Fibroblast of skin of left biceps (primary cell): ENCODE results near the gene MSMB.

Experiments used
- DNase-seq, 2 experiments: peaks; one replicate each; pipeline ENCODE4 v3.0.0-alpha.2; 2013; ENCODE audit warnings: low read depth in 2 of 2

The MSMB gene

DNA sequence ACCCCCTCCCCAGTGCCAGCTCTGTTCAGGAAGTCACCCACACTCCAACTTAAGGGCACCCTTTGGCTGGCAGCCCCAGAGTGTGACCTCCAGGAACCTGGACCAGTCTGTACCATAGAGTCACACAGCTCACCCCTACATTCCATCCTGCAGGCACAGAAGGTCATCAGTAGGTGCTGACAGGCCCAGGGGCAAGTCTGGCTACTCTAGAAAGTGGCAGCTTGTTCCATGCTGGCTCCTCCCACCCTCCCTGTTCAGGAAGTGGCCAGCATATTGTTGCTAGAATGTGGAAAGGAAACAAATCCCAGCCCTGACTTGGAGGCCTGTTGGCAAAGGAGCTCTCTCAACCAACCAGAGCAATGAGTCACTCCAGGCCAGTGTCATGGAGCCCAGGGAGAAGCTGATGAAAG, 12.5 kb downstream of the MSMB start:
- peak in 1 of 2 experiments; percentile 13 for DNase-seq

DNA sequence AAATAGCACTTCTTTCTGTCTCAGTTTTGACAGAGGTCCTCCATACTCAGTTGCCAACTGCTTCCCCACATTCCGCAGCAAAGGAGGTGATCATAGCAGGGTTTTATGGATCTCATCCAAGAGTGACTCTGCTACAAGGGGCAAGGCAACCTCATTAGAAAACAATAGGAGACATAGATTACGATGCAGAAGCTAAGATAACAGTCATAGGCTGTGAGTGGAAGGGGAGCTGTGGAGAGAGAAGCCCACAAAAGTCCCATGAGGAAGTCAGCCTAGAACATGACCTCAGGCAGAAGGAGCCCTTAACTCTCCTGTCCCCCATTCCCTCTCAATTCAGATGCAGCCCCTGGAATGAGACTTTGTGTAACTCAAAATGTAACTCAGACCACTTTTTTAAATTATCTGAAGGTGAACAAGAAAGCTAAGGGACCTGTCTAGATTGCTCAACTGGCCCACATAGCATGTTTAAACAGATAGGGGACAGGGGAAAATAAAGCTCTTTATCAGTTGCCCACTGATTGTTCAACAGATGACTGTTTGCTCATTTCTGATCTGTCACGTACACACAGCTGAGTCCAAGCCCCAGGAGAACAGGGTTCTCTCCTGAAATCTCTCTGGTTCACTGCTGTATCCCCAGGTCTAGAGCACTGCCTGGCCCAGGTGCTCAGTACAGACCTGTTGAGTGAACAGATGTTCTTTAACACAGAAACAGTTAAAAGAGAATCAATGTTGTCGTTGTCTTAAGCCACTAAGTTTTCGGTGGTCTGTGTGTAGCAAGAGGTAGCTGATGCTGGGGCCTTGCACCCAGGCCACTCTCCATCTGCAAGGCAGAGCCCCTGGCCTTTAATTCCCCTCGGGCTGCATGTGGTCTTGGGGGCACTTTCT, 14.2 kb downstream of the MSMB start:
- DNase-seq = no peak

GRCh38 chr10:46030091-46030937, 15.8 kb downstream of the MSMB start, which contains the start of gene NCOA4:
NCOA4 (minus strand) TSS chr10:46030623; CDS start chr10:46016680, 13,943 bp downstream.
- peak; percentile 94 for DNase-seq

DNA sequence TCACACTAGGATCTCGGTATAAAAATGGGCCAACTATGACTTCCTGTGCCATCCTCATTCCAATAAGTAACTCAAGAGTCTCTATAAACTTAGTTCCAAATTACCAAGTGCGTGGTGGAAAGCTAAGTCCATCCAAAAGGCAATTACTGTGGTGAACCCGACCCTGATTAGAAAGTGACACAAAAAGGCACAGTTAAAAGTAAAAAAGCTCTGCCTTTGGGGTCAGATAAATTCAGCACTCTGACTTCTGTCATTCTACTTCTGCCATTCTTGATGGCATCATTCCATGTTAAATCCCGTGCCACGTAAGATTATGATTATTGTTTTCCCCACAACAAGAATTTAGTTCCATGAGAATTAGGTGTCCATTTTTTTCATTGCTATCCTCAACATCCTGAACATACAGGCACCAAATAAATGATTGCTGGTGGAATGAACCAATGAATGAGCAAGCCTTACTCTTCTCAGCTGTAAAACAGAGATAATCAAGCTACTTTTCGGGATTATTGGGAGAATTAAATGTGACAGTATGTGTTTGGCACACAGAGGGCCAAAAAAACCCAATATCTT, 16.5 kb downstream of the MSMB start:
- no peak for DNase-seq

- peak in 1 of 2 experiments; percentile 28 for DNase-seq
Observed at GRCh38 chr10:46028584-46029460, 17.2 kb downstream of the MSMB start.

GRCh38 chr10:46026106-46026505, 20.0 kb downstream of the MSMB start:
- no peak for DNase-seq

DNA sequence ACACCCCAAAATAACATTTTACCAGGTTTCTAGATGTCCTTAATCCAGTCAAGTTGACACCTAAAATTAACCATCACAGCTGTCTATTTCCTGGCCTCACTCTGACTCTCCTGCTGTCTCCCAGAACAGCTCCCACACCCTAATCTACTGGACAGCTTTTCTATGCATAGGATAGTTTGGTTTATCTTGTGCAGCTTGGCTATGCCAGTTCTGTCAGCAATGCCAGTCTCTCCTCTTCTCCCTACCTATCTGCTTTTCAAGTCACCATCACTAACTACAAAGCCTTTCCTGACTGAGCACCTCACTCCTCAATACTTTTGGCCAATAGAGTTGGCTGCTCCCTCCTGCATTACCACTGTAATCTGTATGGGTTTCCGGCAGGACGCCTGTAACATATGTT, 20.7 kb downstream of the MSMB start:
- no peak for DNase-seq

DNA sequence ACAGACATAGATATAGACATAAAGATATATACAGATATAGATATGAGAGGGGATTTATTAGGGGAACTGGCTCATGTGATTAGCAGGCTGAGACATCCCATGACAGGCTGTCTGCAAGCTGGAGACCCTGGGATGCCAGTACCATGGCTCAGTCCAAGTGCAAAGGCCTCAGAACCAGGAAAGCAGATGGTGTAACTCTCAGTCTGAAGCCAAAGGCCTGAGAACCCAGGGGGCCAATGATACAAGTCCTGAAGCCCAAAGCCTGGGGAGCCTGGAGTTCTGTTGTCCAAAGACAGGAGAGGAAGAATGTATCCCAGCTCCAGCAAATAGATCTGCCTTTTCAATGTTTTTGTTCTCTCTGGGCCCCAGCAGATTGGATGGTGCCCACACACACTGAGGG, 21.1 kb downstream of the MSMB start:
- no peak for DNase-seq

DNA sequence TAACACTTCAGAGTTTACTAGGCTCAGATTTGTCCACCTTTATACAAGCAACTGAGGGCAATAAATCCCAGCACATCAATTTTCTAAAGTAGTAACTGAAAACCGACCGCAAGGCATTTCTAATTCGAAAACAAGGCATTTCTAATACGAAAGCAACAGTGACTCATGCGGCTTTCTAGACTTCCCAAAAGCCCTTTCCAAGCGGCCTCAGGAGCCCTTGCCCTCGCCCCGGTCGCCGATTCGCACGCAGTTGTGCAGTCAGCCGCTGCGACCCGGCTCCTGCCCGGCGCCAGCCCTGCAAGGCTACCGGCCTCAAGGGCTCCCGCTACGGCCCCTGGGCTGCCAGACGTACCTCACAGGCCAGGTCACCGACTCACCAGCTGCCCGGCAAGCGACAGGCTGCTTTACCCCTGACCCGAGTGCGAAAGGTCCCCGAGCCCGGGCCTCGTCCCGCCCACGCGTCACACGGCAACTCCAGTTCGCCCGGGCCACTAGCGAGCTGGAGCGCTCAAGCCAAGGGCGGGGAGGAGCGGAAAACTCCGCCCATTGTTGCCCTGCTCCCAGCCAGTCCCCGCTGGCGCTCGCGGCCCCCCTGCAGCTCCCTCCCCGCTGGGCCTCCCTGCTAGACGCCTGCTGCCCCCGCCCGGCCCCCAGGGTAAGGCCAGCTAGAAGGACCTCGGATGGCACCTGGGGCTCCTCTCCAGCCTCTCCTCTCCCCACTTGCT, 22.9 kb downstream of the MSMB start:
- peak in 1 of 2 experiments; percentile 43 for DNase-seq

GRCh38 chr10:46020344-46020657, 25.8 kb downstream of the MSMB start:
- no peak for DNase-seq

DNA sequence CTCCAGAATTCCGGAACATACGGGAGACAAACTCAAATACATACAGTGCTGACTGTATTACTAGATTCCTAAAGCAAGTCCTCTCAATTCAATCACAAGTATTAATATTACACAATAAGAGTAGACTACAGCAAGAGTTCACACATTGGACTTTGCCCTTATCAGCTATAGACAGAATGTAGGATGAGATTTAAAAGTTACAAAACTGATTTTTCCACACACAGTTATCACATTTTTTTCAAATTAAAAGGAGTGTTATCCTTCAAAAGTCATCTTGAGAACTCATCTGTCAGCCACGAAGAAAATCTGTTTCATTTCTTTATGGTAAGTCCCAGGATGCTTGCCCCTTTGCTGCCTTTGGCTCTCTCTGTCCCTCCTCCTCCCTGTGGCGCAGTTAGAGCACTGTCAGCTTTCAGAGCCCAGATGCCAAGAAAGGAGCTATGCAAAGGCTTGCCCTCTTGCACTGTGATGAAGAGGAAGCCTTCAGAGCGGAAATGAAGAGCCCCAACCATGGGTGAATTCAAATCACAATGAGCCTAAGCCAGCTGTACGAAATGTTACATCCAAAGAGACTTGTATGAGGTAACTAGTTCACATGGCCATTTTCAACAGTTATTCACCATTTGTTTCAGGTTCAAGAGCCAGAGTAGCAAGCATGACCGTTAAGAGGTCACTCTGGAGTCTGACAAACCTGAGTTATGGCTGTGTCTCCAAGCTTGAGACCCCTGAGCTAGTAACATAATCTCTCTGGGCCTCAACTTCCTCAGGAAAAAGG, 26.3 kb downstream of the MSMB start:
- no peak for DNase-seq

DNA sequence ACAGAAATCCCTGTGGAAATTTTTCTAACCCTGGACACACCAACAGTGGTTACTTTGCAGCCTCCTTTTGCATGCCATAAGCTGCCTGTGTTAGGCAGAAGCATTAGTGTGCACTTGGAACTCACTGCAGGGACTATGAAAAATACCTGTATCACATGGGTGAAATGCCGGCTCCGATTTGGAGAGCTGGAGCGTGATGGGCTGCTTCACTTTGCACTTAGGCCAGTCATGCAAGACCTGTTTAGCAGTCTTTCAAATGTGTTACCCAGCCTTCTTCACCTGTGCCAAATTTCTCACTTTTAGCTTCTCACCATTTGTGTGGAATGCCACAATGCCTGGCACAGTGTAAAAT, 26.9 kb downstream of the MSMB start:
- DNase-seq = no peak

GRCh38 chr10:46018453-46019176, 27.5 kb downstream of the MSMB start:
- no peak for DNase-seq

GRCh38 chr10:46017733-46018132, 28.3 kb downstream of the MSMB start:
- DNase-seq = no peak

- no peak for DNase-seq
Observed at GRCh38 chr10:46016811-46017210, 29.3 kb downstream of the MSMB start.

GRCh38 chr10:46016190-46016589, 29.9 kb downstream of the MSMB start:
- DNase-seq = no peak

DNA sequence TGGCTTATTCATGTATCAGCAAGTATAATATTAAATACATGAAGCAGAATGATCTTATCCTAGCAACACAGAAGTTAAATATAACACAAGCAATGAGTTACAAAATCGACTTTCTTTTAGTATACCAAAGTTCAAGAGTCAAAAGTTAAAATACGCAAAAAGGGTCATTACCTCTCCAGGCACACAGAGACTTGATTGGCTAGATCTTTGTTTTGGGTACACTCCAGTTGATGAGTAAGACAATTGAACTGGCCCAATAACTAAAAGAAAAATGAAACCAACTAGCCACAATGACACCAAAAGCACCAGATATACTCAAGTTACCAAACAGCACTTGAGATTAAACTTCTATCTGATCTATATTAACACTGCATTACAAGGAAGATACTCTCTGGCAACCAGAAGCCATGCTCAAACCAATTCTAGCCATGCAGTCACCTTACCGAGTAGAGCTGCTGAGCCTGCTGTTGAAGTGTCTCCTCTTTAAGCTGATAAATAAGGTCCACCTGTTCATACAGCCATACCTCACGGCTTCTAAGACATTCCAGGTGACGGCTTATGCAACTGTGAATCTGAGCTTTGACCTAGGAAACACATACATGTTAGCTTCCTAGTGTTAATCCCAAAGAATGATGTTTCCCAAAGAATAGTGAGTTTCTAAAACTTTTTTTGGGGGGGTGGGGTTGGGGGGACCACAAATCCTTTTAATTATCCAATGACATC, 31.2 kb downstream of the MSMB start:
- no peak for DNase-seq

GRCh38 chr10:46014206-46014605, 31.9 kb downstream of the MSMB start:
- no peak for DNase-seq

DNA sequence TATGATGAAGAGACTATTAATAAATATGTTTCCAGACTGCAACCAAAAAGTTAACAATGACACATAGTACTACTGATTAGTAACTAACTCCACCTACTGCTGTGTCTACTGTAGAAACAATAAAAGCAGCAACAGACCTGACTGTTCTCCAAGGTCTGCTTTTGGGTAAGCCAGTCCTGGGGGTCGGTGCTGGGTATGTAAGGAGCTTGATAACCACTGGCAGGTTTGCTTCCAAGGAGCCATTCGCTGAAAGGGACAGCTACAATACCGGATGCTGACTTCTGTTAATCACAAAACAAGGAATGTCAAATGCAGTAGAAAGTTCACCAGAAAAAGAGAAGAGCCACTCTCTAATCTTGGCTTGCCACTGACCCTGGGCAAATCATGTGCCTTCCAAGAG, 33.3 kb downstream of the MSMB start:
- DNase-seq = no peak
